Psoas muscle (tissue), 8 donors: ENCODE results near the gene MYCN. TPM values are rescaled to one million over a fixed set of nuclear protein-coding genes. Genes with fewer than 3 reads are reported as not detected.

Experiments
- ATAC-seq, 4 donors: fragments of 200-7000 bp; cut with Tn5 transposase; one replicate each; pipeline ENCODE4 v1.9.1; 2020; ENCODE audit warnings: moderate library complexity in 3 of 4, mild to moderate bottlenecking in 2 of 4
- DNase-seq, 2 donors: peaks; one replicate each; pipeline ENCODE4 v3.0.0-alpha.2; 2020
- H3K27ac ChIP-seq: fragments of 200-600 bp; one replicate; pipeline ENCODE4 v1.8.0; 2022
- H3K27me3 ChIP-seq, 3 donors: fragments of 200-600 bp in 1 of 3; one replicate each; pipeline versions ENCODE4 v1.6.1 to v1.8.0; 2013 to 2022; ENCODE audit warnings: low read length in 2 of 3, mild to moderate bottlenecking in 2 of 3, moderate library complexity in 1 of 3; ENCODE audit not compliant: insufficient read depth in 3 of 3
- H3K36me3 ChIP-seq, 2 donors: fragments of 200-600 bp in 1 of 2; one replicate each; pipeline versions ENCODE4 v1.6.1 to v1.8.0; 2013 to 2022; ENCODE audit warnings: low read depth in 1 of 2, mild to moderate bottlenecking in 1 of 2, moderate library complexity in 1 of 2; ENCODE audit not compliant: insufficient read depth in 1 of 2
- H3K4me1 ChIP-seq: fragments of 200-600 bp; one replicate; pipeline ENCODE4 v1.8.0; 2022
- H3K4me3 ChIP-seq: fragments of 200-600 bp; one replicate; pipeline ENCODE4 v1.8.0; 2022; ENCODE audit warnings: mild to moderate bottlenecking
- H3K9me3 ChIP-seq: fragments of 200-600 bp; one replicate; pipeline ENCODE4 v1.8.0; 2022
- WGBS, 3 donors: extraction: QIAGEN DNeasy Blood & Tissue Kit; methylation state at CpG; one replicate each; pipeline versions ENCODE4 v1.1.6 to v1.1.7; 2013; 5-methylcytosine and 5-hydroxymethylcytosine counted together
- intact Hi-C, 2 donors: fragments of 100-400 bp; cut with DNase I; formaldehyde crosslinking; loops; one replicate each; pipeline versions ENCODE4 v1.11.0 to v1.14.2; 2022
- long read RNA-seq, 2 donors: library from polyadenylated mRNA; unstranded; transcript quantifications; one replicate each; pipeline ENCODE4 v2.0.0, GENCODE V29; 2021
- polyA plus RNA-seq, 3 donors: library from polyadenylated mRNA; stranded (reverse); fragments of 200-250 nt; gene quantifications; one replicate each; pipeline ENCODE4 v1.2.3, GENCODE V29; 2013
- total RNA-seq, 4 donors: library from RNA; stranded (reverse); fragmentation: NEBNext Ultra II Directional in 2 of 4; extraction: Animal tissue kit (Norgen Biotek cat#: 25700) in 2 of 4; gene quantifications; one replicate each; pipeline versions ENCODE4 v1.2.1 to v1.2.4, GENCODE V29; 2021 to 2023
- TF ChIP-seq, protein P1 (sequence below): fragments of 200-600 bp; IDR thresholded peaks from one replicate; pipeline ENCODE4 v1.8.0; 2022; ENCODE audit warnings: antibody characterized with exemption
- donor health status: healthy with polysubstance abuse.
- donor health status: DM: no; HTN: no; CAD: no; lungs with moderate emphysema.
- donor health status: Bipolar disorder and iron deficiency.
- donor health status: healthy.
- donor health status: DM: yes; HTN: yes; CAD: no.
- donor health status: DM: no; HTN: no; CAD: no.
- donor health status: DM: no; HTN: no; CAD: no.
- donor health status: DM: yes; HTN: yes; CAD: no.

The MYCN gene
- total RNA-seq (under 1 TPM; 0.25 to 0.36 (median 0.30) TPM), polyA plus RNA-seq (under 1 TPM; 0.10 to 0.29 (median 0.21) TPM)
- long read RNA-seq, donor 1, partial matches to known transcripts, result 1 of 1 reads
- long read RNA-seq, donor 1, other reads (novel, unspliced or antisense), result 0 of 1 reads
- long read RNA-seq, donor 2, result 0 reads

DNA sequence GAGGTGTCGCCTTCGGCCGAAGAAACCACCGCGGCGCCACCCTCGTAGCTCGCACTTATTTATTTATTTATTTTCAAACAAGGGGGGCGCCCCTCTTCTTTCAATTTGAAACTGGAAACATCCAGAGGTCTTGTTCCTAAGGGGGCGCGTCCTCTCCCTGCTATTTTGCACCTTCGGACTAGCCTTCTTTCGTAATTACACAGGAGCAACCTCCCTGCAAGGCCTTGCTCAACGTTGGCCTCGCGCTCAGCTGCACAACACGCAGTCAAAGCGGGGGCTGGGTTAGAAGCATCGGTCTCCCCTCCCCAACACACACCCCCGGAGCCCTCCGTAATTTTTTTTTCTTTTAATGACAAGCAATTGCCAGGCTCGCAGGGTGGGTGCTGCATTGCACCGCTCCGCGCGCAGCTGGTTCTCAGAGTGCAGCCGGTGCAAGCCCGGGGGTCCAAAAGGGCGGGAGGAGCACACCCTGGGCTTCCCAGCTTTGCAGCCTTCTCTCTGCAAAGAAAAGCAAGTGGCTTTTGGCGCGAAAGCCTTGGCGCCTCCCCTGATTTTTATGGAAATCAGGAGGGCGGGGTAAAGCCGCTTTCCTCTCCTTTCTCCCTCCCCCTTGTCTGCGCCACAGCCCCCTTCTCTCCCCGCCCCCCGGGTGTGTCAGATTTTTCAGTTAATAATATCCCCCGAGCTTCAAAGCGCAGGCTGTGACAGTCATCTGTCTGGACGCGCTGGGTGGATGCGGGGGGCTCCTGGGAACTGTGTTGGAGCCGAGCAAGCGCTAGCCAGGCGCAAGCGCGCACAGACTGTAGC is at the start of gene MYCN:
MYCN (plus strand) TSS at position 697 of the 807 bp plus-strand sequence. CDS start 1,515 bp downstream, outside the sequence.
- peaks cover 29% of the 10 kb centered on the region for H3K4me1 ChIP-seq
- H3K4me3 ChIP-seq, result peak within 1 kb of the TSS; percentile 63
- intact Hi-C loops, result loop anchor here (1.0 to 10.0 kb wide), 10 partner anchors 303 to 817 kb away; no protein-coding TSS in a partner anchor
- no peaks in the 10 kb centered on the region for H3K9me3 ChIP-seq
- 1% methylated on average over 46 to 47 of the region's 47 CpGs for WGBS, 3 donors
- no peak within 1 kb of the TSS for H3K27ac ChIP-seq
- peak in 1 of 2 donors; percentile 58 for DNase-seq
- peaks cover 0 to 38% (median 11%) of the 10 kb centered on the region in 3 donors for H3K27me3 ChIP-seq
- ATAC-seq, result peak; percentile 27 to 62 (median 40)
- H3K36me3 ChIP-seq, result no peaks in the 10 kb centered on the region
- TF ChIP-seq, protein P1, sequence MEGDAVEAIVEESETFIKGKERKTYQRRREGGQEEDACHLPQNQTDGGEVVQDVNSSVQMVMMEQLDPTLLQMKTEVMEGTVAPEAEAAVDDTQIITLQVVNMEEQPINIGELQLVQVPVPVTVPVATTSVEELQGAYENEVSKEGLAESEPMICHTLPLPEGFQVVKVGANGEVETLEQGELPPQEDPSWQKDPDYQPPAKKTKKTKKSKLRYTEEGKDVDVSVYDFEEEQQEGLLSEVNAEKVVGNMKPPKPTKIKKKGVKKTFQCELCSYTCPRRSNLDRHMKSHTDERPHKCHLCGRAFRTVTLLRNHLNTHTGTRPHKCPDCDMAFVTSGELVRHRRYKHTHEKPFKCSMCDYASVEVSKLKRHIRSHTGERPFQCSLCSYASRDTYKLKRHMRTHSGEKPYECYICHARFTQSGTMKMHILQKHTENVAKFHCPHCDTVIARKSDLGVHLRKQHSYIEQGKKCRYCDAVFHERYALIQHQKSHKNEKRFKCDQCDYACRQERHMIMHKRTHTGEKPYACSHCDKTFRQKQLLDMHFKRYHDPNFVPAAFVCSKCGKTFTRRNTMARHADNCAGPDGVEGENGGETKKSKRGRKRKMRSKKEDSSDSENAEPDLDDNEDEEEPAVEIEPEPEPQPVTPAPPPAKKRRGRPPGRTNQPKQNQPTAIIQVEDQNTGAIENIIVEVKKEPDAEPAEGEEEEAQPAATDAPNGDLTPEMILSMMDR, result no peak

DNA sequence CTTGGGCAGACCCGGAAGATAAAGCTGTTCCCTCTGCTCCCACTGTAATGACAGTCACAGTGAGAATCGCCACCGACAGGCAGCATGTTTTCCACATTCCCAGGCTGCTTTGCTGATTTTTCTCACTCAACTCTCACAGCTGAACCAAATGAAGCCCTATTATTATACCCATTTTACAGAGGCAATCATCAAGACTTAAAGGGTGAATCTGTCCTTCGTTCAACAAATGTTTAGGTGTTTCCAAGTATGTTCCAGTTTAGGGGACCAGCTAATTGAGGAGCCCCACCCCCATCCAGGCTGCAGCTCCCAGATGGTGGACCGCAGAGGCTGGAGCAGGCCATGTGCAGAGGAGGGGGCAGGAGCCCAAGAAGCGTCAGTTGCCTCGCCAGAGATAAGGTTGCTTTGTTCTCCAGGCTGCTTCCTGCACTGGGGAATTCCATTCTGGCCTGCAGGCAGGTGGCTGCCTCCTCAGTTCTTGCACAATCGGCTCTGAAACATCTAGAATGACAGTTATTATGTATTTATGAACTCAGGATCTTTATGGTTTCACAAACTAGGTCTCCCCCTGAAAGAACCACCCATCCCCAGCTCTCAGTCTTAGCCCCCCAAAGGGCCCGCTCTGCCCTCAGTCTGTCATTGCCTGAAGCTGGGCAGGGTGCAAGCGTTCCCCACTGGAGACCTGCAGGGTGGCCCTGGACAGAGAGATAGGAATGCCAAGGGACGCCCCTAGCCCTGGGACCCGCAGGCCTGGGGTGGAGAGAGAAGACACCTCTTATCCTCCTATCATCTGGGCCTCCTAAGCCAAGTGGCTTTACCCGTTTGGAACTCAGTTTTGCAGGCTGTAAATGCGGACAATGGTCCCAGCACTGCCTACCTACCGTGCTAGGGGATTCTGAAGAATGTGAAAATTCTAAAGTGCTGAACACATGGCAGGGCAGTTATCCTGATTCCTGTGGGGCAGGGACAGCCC is 49.1 kb upstream of the MYCN start:
- TF ChIP-seq, protein P1, result no peak
- no peak for DNase-seq
- H3K36me3 ChIP-seq, result no peaks in the 10 kb centered on the region
- intact Hi-C loops, result no loop called here
- no peak for ATAC-seq
- no peak overlapping the region for H3K4me3 ChIP-seq
- H3K4me1 ChIP-seq, result no peaks in the 10 kb centered on the region
- no peaks in the 10 kb centered on the region for H3K9me3 ChIP-seq
- H3K27ac ChIP-seq, result no peak overlapping the region
- H3K27me3 ChIP-seq, result no peaks in the 10 kb centered on the region
- WGBS, 3 donors, result 63 to 67% (median 67%) methylated on average over 15 of the region's 15 CpGs

DNA sequence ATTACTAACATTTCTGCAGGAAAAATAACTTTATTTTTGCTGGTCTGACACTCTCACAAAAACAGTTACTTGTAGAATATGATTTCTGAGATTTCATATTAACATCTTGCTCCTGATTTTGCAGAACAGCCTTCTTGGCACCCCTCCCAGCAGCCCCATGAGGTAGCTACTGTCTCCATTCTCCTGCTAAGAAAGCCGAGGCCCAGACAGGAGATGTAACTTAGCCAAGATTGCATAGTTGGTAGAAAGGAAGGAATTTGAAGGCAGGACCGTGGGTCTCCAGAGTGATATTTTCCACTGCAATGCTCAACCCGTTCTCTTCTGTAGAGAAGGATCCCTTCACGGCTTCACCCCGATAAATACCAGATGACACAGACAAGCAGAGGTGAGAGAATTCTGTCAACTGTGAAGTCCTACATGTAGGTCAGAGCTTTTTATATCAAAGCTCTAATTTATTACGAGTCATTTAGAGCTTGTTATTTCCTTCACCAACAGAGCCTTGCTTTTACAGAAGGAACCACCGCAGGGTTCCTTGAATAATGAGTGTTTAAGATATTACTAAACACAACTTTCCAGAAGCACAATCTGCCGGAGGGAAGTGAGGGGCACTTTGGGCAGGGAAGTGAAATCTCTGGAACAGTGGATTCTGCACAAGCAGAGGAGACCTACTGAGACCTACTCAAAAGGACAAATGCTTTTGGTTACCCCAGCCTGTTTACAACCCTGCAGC is 48.0 kb upstream of the MYCN start:
- DNase-seq, result no peak
- H3K4me3 ChIP-seq, result no peak overlapping the region
- no peaks in the 10 kb centered on the region for H3K4me1 ChIP-seq
- H3K36me3 ChIP-seq, result no peaks in the 10 kb centered on the region
- TF ChIP-seq, protein P1, result no peak
- no peaks in the 10 kb centered on the region for H3K9me3 ChIP-seq
- ATAC-seq, result no peak
- WGBS, 3 donors, result 37 to 57% (median 44%) methylated on average over 8 of the region's 8 CpGs
- intact Hi-C loops, result no loop called here
- H3K27ac ChIP-seq, result no peak overlapping the region
- H3K27me3 ChIP-seq, result no peaks in the 10 kb centered on the region

DNA sequence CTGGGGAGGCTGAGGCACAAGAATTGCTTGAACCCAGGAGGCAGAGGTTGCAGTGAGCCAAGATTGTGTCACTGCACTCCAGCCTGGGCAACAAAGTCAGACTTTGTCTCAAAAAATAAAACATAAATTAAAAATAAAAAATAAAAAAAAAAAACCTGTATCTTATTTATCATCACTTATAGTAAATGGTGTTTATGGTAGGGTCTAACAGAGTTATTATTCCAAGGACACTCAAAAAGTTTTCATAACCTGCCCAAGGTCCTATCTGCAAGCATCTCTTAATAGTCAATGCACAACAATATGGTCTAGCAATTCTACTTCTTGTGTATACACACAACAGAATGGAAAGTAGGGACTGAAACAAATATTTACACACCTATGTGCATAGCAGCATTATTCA is 47.3 kb upstream of the MYCN start:
- TF ChIP-seq, protein P1, result no peak
- Histone ChIP-seq H3K36me3 (no peaks in the 10 kb centered on the region), H3K4me1 (no peaks in the 10 kb centered on the region), H3K27ac (no peak overlapping the region), H3K4me3 (no peak overlapping the region), H3K9me3 (peaks cover 3% of the 10 kb centered on the region), H3K27me3 (no peaks in the 10 kb centered on the region)
- ATAC-seq (no peak), DNase-seq (no peak)
- intact Hi-C loops, result no loop called here
